CD4-positive, alpha-beta T cell (primary cell): ENCODE results near the gene PTPN23. TPM values are rescaled to one million over a fixed set of nuclear protein-coding genes. Genes with fewer than 3 reads are reported as not detected.

ENCODE experiments used
- ATAC-seq: fragments of 200-7000 bp; cut with Tn5 transposase; one replicate; pipeline ENCODE4 v1.10.0; 2022; ENCODE audit warnings: mild to moderate bottlenecking; ENCODE audit not compliant: poor library complexity
- CTCF ChIA-PET: fragments of 350-600 bp; sonication (Branson Sonifier 250); formaldehyde crosslinking; loops from one replicate; lab custom pipeline; 2021; ENCODE audit warnings: antibody characterized with exemption, inconsistent platforms; lab: Charles Lee
- POLR2A ChIA-PET: fragments of 350-600 bp; sonication (Branson Sonifier 250); formaldehyde crosslinking; loops from one replicate; lab custom pipeline; 2021; ENCODE audit warnings: antibody characterized with exemption, inconsistent platforms; lab: Charles Lee
- DNase-seq, 14 experiments: peaks; one replicate each; pipeline ENCODE4 v3.0.0-alpha.2; 2013 to 2020; ENCODE audit warnings: mixed read lengths in 2 of 14
- H3K27ac ChIP-seq, 2 donors: one replicate each; pipeline versions ENCODE4 v1.5.1 to v1.7.0; 2013; ENCODE audit warnings: low read length in 2 of 2, low read depth in 1 of 2, mild to moderate bottlenecking in 1 of 2
- H3K27me3 ChIP-seq, 2 experiments: 1 replicate in 1 of 2; 2 replicates in 1 of 2; pipeline versions ENCODE4 v1.6.1 to v1.7.0; 2013; ENCODE audit warnings: low read length in 2 of 2, control low read depth in 1 of 2, mild to moderate bottlenecking in 1 of 2, moderate library complexity in 1 of 2; ENCODE audit not compliant: insufficient read depth in 2 of 2, control insufficient read depth in 1 of 2
- H3K36me3 ChIP-seq: one replicate; pipeline ENCODE4 v1.6.1; 2013; ENCODE audit warnings: low read length, control low read depth; ENCODE audit not compliant: insufficient read depth
- H3K4me1 ChIP-seq: one replicate; pipeline ENCODE4 v1.6.1; 2013; ENCODE audit warnings: low read length, control low read depth; ENCODE audit not compliant: insufficient read depth
- H3K4me3 ChIP-seq: one replicate; pipeline ENCODE4 v1.5.1; 2013; ENCODE audit warnings: mild to moderate bottlenecking, low read length, moderate library complexity
- H3K9me3 ChIP-seq, 2 experiments: 1 replicate in 1 of 2; 2 replicates in 1 of 2; pipeline versions ENCODE4 v1.6.1 to v1.7.0; 2013; ENCODE audit warnings: low read length in 2 of 2, mild to moderate bottlenecking in 2 of 2, control low read depth in 1 of 2, moderate library complexity in 1 of 2; ENCODE audit not compliant: control insufficient read depth in 1 of 2, insufficient read depth in 1 of 2
- H3K27ac Mint-ChIP-seq: one replicate; pipeline ENCODE4 v1.8.0; 2020; ENCODE audit warnings: mixed read lengths
- H3K27me3 Mint-ChIP-seq: one replicate; pipeline ENCODE4 v1.8.0; 2021; ENCODE audit warnings: mixed read lengths
- H3K36me3 Mint-ChIP-seq: one replicate; pipeline ENCODE4 v1.8.0; 2021; ENCODE audit warnings: low read depth, mixed read lengths
- H3K4me1 Mint-ChIP-seq: one replicate; pipeline ENCODE4 v1.8.0; 2021; ENCODE audit warnings: low read depth, mixed read lengths
- H3K4me3 Mint-ChIP-seq: one replicate; pipeline ENCODE4 v1.8.0; 2020; ENCODE audit warnings: mild to moderate bottlenecking, mixed read lengths
- H3K9me3 Mint-ChIP-seq: one replicate; pipeline ENCODE4 v1.8.0; 2020; ENCODE audit warnings: mixed read lengths
- CTCF ChIP-seq: fragments of 200-600 bp; IDR thresholded peaks from one replicate; pipeline ENCODE4 v1.8.0; 2022; ENCODE audit warnings: antibody characterized with exemption, mild to moderate bottlenecking
- intact Hi-C, 2 experiments: fragments of 100-400 bp; cut with DNase I in 1 of 2; cut with micrococcal nuclease in 1 of 2; formaldehyde crosslinking; loops; one replicate each; pipeline versions ENCODE4 v1.15.1 to v1.9.0; 2023 to 2025; cut with DNase I, micrococcal nuclease
- total RNA-seq, 174 experiments: library from RNA in 2 of 174; stranded (reverse) in 2 of 174; gene quantifications; one replicate each; pipeline ENCODE4 v1.2.3 and lab custom pipeline; 2021 to 2026

The PTPN23 gene
- total RNA-seq, 2 experiments from 2014 or later, result 27.3 to 35.7 TPM

GRCh38 chr3:47410801-47411646, 30.2 kb downstream of the PTPN23 start:
- POLR2A ChIA-PET, result no interaction called here

GRCh38 chr3:47411696-47412452, 31.1 kb downstream of the PTPN23 start:
- no peak for TF ChIP-seq CTCF
- Histone ChIP-seq H3K9me3 (no peaks in the 10 kb centered on the region), H3K4me1 (no peaks in the 10 kb centered on the region), H3K27ac (no peak overlapping the region), H3K4me3 (no peak overlapping the region), H3K27me3 (no peaks in the 10 kb centered on the region), H3K36me3 (peaks cover 88% of the 10 kb centered on the region)
- ChIA-PET POLR2A (no interaction called here), CTCF (interaction anchor here (1.0 kb wide), 1 partner anchor 9 kb away, joined by 5 read pairs; no protein-coding TSS in a partner anchor)
- H3K27me3 Mint-ChIP-seq, result no peaks in the 10 kb centered on the region
- no peaks in the 10 kb centered on the region for H3K9me3 Mint-ChIP-seq
- H3K27ac Mint-ChIP-seq, result no peak overlapping the region
- no peaks in the 10 kb centered on the region for H3K4me1 Mint-ChIP-seq
- H3K4me3 Mint-ChIP-seq, result no peak overlapping the region
- peaks cover 72% of the 10 kb centered on the region for H3K36me3 Mint-ChIP-seq
- DNase-seq (peak in 1 of 14 experiments; percentile 19), ATAC-seq (no peak)
- intact Hi-C loops, result no loop called here

More at GRCh38 chr3:47410801-47411646, 30.2 kb downstream of the PTPN23 start:
- no peaks in the 10 kb centered on the region for H3K9me3 Mint-ChIP-seq
- H3K4me1 ChIP-seq, result no peaks in the 10 kb centered on the region
- H3K27me3 ChIP-seq, result no peaks in the 10 kb centered on the region
- peaks cover 91% of the 10 kb centered on the region for H3K36me3 ChIP-seq
- ATAC-seq (no peak), DNase-seq (peak in 1 of 14 experiments; percentile 18)
- H3K27me3 Mint-ChIP-seq, result no peaks in the 10 kb centered on the region
- H3K27ac Mint-ChIP-seq, result no peak overlapping the region
- H3K27ac ChIP-seq, result no peak overlapping the region
- intact Hi-C loops, result no loop called here
- CTCF ChIA-PET, result no interaction called here
- H3K4me3 Mint-ChIP-seq, result no peak overlapping the region
- no peaks in the 10 kb centered on the region for H3K9me3 ChIP-seq
- TF ChIP-seq CTCF, result no peak
- peaks cover 69% of the 10 kb centered on the region for H3K36me3 Mint-ChIP-seq
- H3K4me3 ChIP-seq, result no peak overlapping the region
- no peaks in the 10 kb centered on the region for H3K4me1 Mint-ChIP-seq

- Histone ChIP-seq H3K9me3 (no peaks in the 10 kb centered on the region), H3K4me3 (no peak overlapping the region), H3K27me3 (no peaks in the 10 kb centered on the region), H3K36me3 (peaks cover 88% of the 10 kb centered on the region), H3K4me1 (no peaks in the 10 kb centered on the region), H3K27ac (no peak overlapping the region)
- intact Hi-C loops, result no loop called here
- no peak for TF ChIP-seq CTCF
- H3K27ac Mint-ChIP-seq, result no peak overlapping the region
- H3K36me3 Mint-ChIP-seq, result peaks cover 70% of the 10 kb centered on the region
- no peaks in the 10 kb centered on the region for H3K9me3 Mint-ChIP-seq
- no peaks in the 10 kb centered on the region for H3K4me1 Mint-ChIP-seq
- ATAC-seq, result no peak
- DNase-seq, result no peak
- no peak overlapping the region for H3K4me3 Mint-ChIP-seq
- ChIA-PET POLR2A (no interaction called here), CTCF (interaction anchor here (1.0 kb wide), 1 partner anchor 8 kb away, joined by 5 read pairs; no protein-coding TSS in a partner anchor)
- no peaks in the 10 kb centered on the region for H3K27me3 Mint-ChIP-seq
Measured at GRCh38 chr3:47412453-47412756, 31.6 kb downstream of the PTPN23 start.
